GM12878 (cell line): ENCODE data around the gene CRACDL.

Experiments used
- ATF7 ChIP-seq: fragments of 450-650 bp; IDR thresholded peaks from 2 replicates; pipeline ENCODE4 v1.6.1; 2016; ENCODE audit warnings: low read depth, mild to moderate bottlenecking
- BACH1 ChIP-seq: fragments of 450-650 bp; IDR thresholded peaks from 2 replicates; pipeline ENCODE4 v1.6.1; 2017; ENCODE audit warnings: mild to moderate bottlenecking, borderline replicate concordance
- CREM ChIP-seq: IDR thresholded peaks from 2 replicates; pipeline ENCODE4 v1.6.1; 2014; ENCODE audit warnings: antibody characterized with exemption, low read depth
- MEF2A ChIP-seq: IDR thresholded peaks from 2 replicates; pipeline ENCODE4 v1.6.1; 2011; ENCODE audit warnings: low read depth, mild to moderate bottlenecking, low read length, moderate library complexity; ENCODE audit not compliant: insufficient read depth
- NFYA ChIP-seq: IDR thresholded peaks from 2 replicates; pipeline ENCODE4 v1.6.1; 2011; ENCODE audit warnings: low read depth, mild to moderate bottlenecking, low read length, improper control_type of control experiment, borderline replicate concordance
- RELA ChIP-seq: fragments of 450-650 bp; IDR thresholded peaks from 2 replicates; pipeline ENCODE4 v1.8.0; 2014; ENCODE audit warnings: borderline replicate concordance; ENCODE audit not compliant: partially characterized antibody
- SIN3A ChIP-seq: IDR thresholded peaks from 2 replicates; pipeline ENCODE4 v1.6.1; 2012; ENCODE audit warnings: low read depth, low read length, improper control_type of control experiment
- SMARCA5 ChIP-seq: fragments of 450-650 bp; IDR thresholded peaks from 2 replicates; pipeline ENCODE4 v1.6.1; 2017; ENCODE audit warnings: mild to moderate bottlenecking
- USF2 ChIP-seq: IDR thresholded peaks from 2 replicates; pipeline ENCODE4 v1.6.1; 2011; ENCODE audit warnings: low read depth, low read length, improper control_type of control experiment, borderline replicate concordance
- TF ChIP-seq, protein P1 (sequence below): IDR thresholded peaks from 2 replicates; pipeline ENCODE4 v1.6.1; 2012; ENCODE audit warnings: low read depth, low read length, improper control_type of control experiment
- TF ChIP-seq, protein P2 (sequence below), 3 experiments: IDR thresholded peaks in 2 of 3; conservative IDR thresholded peaks in 1 of 3; 2 replicates each; pipeline ENCODE4 v1.5.1; 2011; ENCODE audit warnings: low read depth in 3 of 3, low read length in 3 of 3, mild to moderate bottlenecking in 3 of 3, control low read depth in 2 of 3, moderate library complexity in 2 of 3, inconsistent platforms in 1 of 3, mixed read lengths in 1 of 3; ENCODE audit not compliant: control insufficient read depth in 2 of 3, insufficient read depth in 1 of 3; ENCODE audit errors: extremely low read depth in 1 of 3

DNA sequence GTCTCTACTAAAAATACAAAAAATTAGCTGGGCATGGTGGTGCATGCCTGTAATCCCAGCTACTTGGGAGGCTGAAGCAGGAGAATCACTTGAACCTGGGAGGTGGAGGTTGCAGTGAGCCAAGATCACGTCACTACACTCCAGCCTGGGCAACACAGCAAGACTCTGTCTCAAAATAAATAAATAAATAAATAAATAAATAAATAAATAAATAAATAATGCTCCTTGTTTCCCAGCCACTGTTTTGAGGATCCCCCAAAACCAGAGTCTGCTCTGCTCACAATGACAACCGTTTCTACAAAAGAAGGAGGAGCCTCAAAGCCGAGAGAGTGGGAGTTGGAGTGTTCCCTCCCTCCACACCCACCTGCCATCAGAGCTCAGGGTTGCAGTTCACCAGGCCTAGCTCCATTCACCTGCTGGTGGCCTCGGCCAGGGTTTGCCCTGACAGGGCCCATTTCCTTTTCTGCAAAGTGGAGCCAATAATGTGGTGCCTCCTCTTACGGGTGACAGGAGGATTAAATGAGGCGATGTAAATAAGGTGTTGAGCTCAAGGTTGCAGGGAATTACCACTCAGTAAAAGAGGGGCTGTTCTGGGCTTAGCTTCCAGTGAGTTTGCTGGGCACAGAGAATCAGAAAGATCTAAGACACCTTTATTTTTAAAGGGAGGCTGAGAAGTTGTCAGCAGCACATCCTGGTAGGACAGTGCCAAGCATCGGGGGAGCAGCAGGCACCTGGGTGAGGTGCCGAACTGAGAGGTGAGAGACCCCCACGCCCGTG lies 25.5 kb downstream of the CRACDL start:
- TF ChIP-seq, protein P1, sequence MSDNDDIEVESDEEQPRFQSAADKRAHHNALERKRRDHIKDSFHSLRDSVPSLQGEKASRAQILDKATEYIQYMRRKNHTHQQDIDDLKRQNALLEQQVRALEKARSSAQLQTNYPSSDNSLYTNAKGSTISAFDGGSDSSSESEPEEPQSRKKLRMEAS = no peak
- no peak for TF ChIP-seq CREM
- TF ChIP-seq, protein P2, sequence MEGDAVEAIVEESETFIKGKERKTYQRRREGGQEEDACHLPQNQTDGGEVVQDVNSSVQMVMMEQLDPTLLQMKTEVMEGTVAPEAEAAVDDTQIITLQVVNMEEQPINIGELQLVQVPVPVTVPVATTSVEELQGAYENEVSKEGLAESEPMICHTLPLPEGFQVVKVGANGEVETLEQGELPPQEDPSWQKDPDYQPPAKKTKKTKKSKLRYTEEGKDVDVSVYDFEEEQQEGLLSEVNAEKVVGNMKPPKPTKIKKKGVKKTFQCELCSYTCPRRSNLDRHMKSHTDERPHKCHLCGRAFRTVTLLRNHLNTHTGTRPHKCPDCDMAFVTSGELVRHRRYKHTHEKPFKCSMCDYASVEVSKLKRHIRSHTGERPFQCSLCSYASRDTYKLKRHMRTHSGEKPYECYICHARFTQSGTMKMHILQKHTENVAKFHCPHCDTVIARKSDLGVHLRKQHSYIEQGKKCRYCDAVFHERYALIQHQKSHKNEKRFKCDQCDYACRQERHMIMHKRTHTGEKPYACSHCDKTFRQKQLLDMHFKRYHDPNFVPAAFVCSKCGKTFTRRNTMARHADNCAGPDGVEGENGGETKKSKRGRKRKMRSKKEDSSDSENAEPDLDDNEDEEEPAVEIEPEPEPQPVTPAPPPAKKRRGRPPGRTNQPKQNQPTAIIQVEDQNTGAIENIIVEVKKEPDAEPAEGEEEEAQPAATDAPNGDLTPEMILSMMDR (IDR thresholded peaks at IDR 0.05 in 2 of 3, conservative IDR thresholded peaks at IDR 0.05 in 1 of 3; ENCODE audit: control insufficient read depth in 2 of 3, extremely low read depth in 1 of 3, insufficient read depth in 1 of 3, low read depth in 3 of 3, low read length in 3 of 3) = no peak
- TF ChIP-seq BACH1 = no peak
- TF ChIP-seq ATF7 = no peak
- no peak for TF ChIP-seq SIN3A
- TF ChIP-seq RELA = no peak
- TF ChIP-seq SMARCA5 = no peak
- TF ChIP-seq NFYA = no peak
- no peak for TF ChIP-seq USF2
- no peak for TF ChIP-seq MEF2A
